Activated T-helper 17 cell treated with anti-CD3 and anti-CD28 coated beads, Interleukin-2, amount 50 U/mL, for 72 hours (primary cell): ENCODE data around the gene ARHGAP26. TPM values are rescaled to one million over a fixed set of nuclear protein-coding genes. Genes with fewer than 3 reads are reported as not detected.

Experiments used
- ATAC-seq: fragments of 150-1000 bp; cut with Tn5 transposase; replicated peaks from 2 replicates; pipeline ENCODE4 v1.10.0; 2021; ENCODE audit warnings: mild to moderate bottlenecking, moderate library complexity
- H3K27ac Mint-ChIP-seq: one replicate; pipeline ENCODE4 v1.8.0; 2022; ENCODE audit warnings: mixed read lengths
- H3K27me3 Mint-ChIP-seq: one replicate; pipeline ENCODE4 v1.8.0; 2022; ENCODE audit warnings: mixed read lengths
- H3K36me3 Mint-ChIP-seq: one replicate; pipeline ENCODE4 v1.8.0; 2022; ENCODE audit warnings: low read depth, mild to moderate bottlenecking, mixed read lengths
- H3K4me1 Mint-ChIP-seq: one replicate; pipeline ENCODE4 v1.8.0; 2022; ENCODE audit warnings: mixed read lengths
- H3K4me3 Mint-ChIP-seq: one replicate; pipeline ENCODE4 v1.8.0; 2022; ENCODE audit warnings: mild to moderate bottlenecking, mixed read lengths
- H3K9me3 Mint-ChIP-seq: one replicate; pipeline ENCODE4 v1.8.0; 2022; ENCODE audit warnings: mixed read lengths
- total RNA-seq, 2 donors: library from RNA; stranded (reverse); gene quantifications; one replicate each; pipeline ENCODE4 v1.2.3, GENCODE V29; 2022

The ARHGAP26 gene
- total RNA-seq, 2 donors from 2014 or later = 7.8 to 12.0 TPM

DNA sequence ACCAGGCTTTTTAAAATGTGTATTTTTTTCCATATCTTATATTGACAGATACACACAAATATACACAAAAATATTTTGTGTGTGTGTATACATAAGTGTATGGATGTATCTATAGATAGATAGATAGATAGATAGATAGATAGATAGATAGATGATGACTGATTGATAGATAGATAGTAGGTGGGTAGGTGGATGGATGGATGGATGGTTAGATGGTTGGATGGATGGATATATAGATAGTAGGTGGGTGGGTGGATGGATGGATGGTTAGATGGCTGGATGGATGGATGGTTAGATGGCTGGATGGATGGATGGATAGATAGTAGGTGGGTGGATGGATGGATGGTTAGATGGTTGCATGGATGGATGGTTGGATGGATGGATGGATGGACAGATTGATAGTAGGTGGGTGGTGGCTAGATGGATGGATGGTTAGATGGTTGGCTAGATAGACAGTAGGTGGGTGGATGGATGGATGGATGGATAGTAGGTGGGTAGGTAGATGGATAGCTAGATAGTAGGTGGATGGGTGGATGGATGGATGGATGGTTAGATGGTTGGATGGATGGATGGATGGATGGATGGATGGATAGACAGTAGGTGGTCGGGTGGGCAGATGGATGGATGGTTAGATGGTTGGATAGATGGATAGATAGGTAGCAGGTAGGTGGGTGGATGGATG lies 477.1 kb downstream of the ARHGAP26 start:
- Mint-ChIP-seq H3K27ac (no peak overlapping the region), H3K9me3 (peaks cover 21% of the 10 kb centered on the region), H3K4me1 (no peaks in the 10 kb centered on the region), H3K4me3 (no peak overlapping the region), H3K36me3 (no peaks in the 10 kb centered on the region), H3K27me3 (no peaks in the 10 kb centered on the region)
- no peak for ATAC-seq

DNA sequence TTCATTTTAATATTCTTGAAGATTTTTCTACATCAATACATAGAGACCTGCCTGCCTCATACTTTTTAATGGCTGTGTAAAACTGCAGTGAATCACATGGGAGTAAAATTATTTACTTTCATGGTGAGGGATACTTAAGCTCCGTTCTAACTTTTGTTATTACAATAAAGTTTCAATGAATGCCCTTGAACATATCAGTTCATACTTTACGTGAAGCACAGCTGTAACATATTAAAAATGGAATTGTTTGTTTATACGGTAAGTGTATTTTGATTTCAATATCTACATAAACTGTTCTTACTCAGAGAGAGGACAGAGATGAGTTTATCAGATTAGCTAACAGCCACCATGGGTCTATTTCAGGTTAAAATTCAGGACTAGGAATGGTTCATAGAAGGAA lies 478.2 kb downstream of the ARHGAP26 start:
- H3K9me3 Mint-ChIP-seq = peaks cover 21% of the 10 kb centered on the region
- H3K27me3 Mint-ChIP-seq = no peaks in the 10 kb centered on the region
- H3K4me3 Mint-ChIP-seq = no peak overlapping the region
- H3K4me1 Mint-ChIP-seq = no peaks in the 10 kb centered on the region
- no peaks in the 10 kb centered on the region for H3K36me3 Mint-ChIP-seq
- H3K27ac Mint-ChIP-seq = no peak overlapping the region
- no peak for ATAC-seq

DNA sequence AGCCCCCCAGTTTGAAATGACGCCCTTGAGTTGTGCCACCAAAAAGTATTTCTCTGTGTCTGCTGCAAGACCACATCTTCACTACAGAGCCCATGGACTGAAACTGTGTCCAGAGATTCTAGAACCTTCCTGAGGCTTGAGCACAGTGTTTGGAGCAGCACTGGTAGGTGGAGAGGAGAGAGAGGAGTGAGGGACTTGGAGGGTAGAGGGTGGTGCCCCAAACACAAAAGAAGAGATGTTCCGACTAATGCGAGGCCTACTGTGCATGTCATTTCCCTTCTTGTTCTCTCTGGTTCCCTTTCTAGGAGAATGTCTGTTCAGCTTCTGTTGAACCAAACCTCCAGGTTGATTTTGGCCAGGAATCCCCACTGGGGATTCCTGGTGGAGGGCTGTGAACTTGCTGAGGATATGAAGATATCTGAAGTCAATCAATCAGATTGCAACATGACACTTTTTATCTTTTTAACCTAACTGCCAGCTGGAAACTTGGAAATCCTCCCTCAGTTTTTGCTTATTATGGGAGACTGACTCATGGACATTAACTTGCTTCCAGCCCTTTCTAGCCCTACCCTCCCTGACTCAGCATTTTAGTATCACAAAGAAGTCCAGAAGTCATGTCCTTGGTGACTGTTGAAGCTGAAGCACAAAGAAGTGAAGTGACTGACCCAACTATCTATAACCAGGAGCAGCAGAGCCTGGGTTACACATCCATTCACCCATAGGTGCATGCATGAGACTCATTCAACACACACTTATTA lies 478.8 kb downstream of the ARHGAP26 start:
- Mint-ChIP-seq H3K27ac (no peak overlapping the region), H3K4me1 (no peaks in the 10 kb centered on the region), H3K36me3 (no peaks in the 10 kb centered on the region), H3K9me3 (peaks cover 21% of the 10 kb centered on the region), H3K27me3 (no peaks in the 10 kb centered on the region), H3K4me3 (no peak overlapping the region)
- no peak for ATAC-seq

DNA sequence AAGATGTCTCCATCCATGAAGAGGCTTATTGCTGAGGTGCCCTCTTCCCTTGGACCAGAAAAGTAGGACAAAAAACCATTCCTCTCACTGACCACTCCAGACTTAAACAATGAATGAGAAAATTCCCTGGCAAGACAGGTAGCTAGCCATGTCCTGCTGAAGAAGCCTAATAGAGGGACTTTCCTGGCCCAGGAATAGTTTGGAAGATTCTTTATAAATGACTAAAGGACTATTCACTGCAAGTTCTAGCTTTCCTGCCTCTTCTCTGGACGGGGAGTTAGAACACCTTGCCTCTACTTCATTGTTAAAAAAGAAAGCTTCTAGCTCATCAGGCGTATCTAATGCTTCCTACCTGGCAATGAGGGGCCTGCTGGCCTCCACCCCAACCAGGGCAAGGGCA lies 479.7 kb downstream of the ARHGAP26 start:
- Mint-ChIP-seq H3K27me3 (no peaks in the 10 kb centered on the region), H3K9me3 (peaks cover 14% of the 10 kb centered on the region), H3K4me1 (no peaks in the 10 kb centered on the region), H3K27ac (no peak overlapping the region), H3K4me3 (no peak overlapping the region), H3K36me3 (no peaks in the 10 kb centered on the region)
- ATAC-seq = no peak

DNA sequence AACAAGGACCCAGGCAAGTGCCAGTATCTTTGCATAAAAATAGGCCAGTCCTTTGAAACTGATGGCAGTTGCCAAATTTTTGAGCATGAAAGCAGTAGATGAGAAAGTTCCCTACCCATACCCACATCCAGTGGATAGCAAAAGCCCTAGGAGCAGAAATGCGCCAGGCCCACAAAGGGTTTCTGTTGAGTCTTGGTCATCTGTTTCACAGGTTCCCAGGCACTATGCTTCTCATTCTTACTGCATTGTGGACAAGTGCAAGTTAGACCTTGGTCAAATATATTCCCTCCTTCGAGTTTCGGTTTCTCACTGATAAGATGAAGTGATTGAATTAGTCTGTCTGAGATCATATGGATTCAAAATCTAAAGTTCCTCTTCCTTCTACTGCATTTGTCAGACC lies 481.0 kb downstream of the ARHGAP26 start:
- Mint-ChIP-seq H3K36me3 (no peaks in the 10 kb centered on the region), H3K9me3 (peaks cover 6% of the 10 kb centered on the region), H3K4me3 (no peak overlapping the region), H3K4me1 (no peaks in the 10 kb centered on the region), H3K27ac (no peak overlapping the region), H3K27me3 (no peaks in the 10 kb centered on the region)
- no peak for ATAC-seq

DNA sequence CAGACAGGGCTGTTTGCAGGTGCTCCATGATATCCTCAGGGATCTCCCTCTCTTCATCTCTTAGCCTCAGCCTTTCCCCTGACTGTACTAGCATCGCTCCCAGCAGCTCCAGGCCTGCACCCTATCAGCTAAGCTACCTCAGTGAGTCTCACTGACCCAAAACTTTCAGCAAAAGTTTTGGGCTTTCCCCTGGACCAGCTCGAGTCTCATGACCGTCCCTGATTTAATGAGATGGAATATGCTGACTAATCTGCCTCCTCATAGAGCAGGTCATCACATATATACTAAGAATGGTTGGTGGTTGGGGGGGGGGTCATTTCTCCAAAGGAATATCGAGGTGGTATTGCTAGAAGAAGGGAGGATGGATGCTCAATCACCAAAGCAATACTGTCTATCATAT lies 481.8 kb downstream of the ARHGAP26 start:
- Mint-ChIP-seq H3K36me3 (no peaks in the 10 kb centered on the region), H3K27me3 (no peaks in the 10 kb centered on the region), H3K4me1 (no peaks in the 10 kb centered on the region), H3K4me3 (no peak overlapping the region), H3K27ac (no peak overlapping the region), H3K9me3 (peaks cover 6% of the 10 kb centered on the region)
- ATAC-seq = no peak

DNA sequence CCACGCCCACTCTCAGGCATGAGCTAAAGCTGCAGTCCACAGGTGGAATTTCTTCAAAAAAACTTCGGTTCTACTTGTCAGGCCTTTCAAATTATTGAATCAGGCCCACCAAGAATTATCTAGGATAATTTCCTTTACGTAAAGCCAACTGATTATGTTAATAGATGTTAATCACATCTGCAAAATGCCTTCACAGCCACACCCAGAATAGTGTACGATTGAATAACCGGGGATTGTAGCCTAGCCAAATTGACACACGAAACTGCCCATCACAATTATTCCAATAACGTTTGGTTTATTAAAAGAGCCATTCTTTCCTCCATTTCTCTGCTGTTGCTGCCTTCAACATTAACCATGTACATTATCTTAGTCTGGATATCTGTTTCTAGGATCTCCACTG lies 484.6 kb downstream of the ARHGAP26 start:
- Mint-ChIP-seq H3K9me3 (no peaks in the 10 kb centered on the region), H3K27me3 (no peaks in the 10 kb centered on the region), H3K36me3 (no peaks in the 10 kb centered on the region), H3K4me1 (no peaks in the 10 kb centered on the region), H3K27ac (no peak overlapping the region), H3K4me3 (no peak overlapping the region)
- no peak for ATAC-seq

DNA sequence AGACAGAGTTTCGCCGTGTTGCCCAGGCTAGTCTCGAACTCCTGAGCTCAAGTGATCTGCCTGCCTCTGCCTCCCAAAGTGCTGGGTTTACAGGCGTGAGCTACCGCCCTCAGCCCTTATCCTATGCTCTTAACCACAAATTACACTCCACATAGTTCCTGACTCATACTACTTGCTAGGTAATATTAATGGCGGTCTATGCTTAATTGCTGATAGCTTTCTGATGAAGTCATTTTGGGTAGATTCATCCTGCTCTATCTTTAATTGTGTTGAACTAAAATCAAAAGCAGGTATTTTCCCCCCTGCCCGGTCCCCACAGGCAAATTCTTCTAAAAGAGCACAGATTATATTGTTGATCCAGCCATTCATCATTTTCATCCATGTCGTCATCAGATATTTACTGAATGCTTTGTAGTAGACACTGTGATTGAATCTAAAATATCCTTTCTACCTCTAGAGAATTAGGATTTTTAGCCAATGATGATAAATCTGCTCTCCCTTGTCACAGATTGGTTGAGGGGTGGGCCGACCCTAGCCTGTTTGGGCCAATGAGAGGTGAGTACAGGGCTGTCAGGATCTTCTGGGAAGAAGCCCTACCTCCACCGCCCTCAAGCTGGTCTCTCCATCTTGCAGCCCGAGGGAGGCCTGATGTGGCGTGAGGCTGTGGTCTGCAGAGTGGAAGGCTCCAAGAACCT lies 488.5 kb downstream of the ARHGAP26 start:
- Mint-ChIP-seq H3K27me3 (no peaks in the 10 kb centered on the region), H3K9me3 (no peaks in the 10 kb centered on the region), H3K36me3 (no peaks in the 10 kb centered on the region), H3K27ac (no peak overlapping the region), H3K4me1 (no peaks in the 10 kb centered on the region), H3K4me3 (no peak overlapping the region)
- no peak for ATAC-seq

DNA sequence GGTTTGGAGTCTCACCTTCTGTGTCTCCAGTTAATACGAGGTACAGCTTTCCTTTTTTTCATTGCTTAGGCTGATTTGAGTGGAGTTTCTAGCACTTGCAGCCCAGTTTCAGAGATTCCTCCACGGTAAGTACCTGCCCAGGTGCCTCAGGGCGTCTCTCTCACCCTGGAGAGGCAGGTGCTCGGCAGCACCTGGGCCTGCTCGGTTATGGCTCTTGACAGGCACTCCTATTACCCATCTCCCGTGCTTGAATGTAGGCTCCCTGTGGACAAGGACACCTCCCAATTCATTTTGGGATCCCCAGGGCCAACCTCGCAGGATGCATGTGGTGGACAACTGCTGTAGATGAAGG lies 489.1 kb downstream of the ARHGAP26 start:
- Mint-ChIP-seq H3K36me3 (no peaks in the 10 kb centered on the region), H3K4me3 (no peak overlapping the region), H3K9me3 (no peaks in the 10 kb centered on the region), H3K27ac (no peak overlapping the region), H3K4me1 (no peaks in the 10 kb centered on the region), H3K27me3 (no peaks in the 10 kb centered on the region)
- no peak for ATAC-seq

DNA sequence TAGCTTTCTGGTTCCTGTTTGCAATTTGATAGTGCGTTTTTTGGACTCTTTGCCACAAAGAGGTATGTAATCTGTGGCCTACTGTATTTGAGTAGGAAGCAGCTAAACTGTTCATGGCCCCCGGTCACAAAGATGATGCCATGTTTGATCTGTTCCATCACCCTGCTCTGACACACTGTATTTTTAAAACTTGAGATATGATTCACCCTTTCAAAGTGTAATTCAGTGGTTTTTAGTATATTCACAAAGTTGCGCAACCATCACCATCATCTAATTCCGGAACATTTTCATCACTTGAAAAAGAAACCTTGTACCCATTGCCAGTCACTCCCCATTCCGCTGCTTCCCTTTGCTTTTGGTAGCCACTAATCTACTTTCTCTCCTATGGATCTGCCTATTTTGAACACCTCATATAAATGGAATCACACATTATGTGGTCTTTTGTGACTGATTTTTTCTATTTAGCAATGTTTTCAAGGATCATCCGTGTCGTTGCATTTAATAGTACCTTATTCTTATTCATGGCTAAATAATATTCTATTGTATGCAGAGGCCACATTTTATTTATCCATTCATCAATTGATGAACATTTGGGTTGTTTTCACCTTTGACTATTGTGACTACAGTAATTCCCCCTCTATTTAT lies 491.7 kb downstream of the ARHGAP26 start:
- ATAC-seq = peak; percentile 82
- Mint-ChIP-seq H3K27me3 (no peaks in the 10 kb centered on the region), H3K36me3 (no peaks in the 10 kb centered on the region), H3K4me1 (no peaks in the 10 kb centered on the region), H3K9me3 (peaks cover 4% of the 10 kb centered on the region), H3K27ac (peak overlapping the region; percentile 1), H3K4me3 (no peak overlapping the region)

DNA sequence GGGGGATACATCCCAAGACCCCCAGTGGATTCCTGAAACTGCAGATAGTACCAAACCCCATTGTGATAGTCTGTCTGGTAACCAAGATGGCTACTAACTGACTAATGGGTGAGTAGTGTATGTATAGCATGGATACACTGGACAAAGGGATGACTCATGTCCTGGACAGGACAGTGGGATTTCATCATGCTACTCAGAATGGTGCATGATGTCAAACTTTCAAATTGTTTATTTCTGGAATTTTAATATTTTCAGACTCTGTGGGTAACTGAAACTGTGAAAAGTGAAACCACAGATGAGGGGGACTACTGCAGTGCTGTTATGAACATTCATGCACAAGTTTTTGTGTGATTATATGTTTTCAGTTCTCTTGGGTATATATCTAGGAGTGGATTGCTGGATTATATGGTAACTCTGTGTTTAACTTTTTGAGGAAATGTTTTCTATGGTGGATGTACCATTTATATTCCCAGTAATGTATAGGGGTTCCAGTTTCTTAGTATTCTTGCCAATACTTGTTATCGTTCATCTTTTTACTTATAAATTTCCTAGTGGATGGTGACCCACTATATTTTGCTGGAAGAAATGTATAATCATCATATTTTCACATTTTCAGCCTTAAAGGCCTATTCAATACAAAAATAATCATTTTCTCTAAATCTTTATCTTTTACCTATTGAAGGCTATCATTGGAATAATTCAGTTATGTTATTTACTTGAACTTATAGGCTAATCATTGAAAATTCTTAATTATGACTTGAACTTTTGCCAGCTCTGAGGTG lies 492.4 kb downstream of the ARHGAP26 start:
- Mint-ChIP-seq H3K36me3 (no peaks in the 10 kb centered on the region), H3K27me3 (no peaks in the 10 kb centered on the region), H3K9me3 (peaks cover 5% of the 10 kb centered on the region), H3K27ac (peak overlapping the region; percentile 1), H3K4me1 (no peaks in the 10 kb centered on the region), H3K4me3 (no peak overlapping the region)
- peak; percentile 84 for ATAC-seq

DNA sequence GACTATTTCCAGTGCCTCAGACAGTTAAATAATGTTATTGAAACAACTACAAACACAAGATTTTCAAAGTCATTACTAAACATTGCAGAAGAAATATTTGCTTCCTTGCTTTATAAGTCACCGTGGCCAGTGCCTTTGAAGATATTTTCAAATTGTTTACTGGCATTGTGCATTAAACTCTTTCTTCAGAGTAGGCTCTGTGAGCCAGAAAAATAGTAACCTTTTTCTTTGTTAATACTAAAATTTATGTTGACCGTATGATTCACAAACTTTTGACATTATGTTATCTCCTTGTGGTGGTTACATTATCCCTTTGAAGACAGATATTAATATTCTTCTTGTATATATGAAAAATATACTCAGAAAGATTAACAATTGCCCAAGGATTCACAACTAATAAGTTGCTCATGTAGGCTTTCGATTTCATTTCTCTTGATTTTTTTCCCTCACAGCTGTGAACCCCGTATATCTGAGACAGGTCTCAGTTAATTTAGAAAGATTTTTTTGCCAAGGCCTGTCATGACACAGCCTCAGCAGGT lies 493.2 kb downstream of the ARHGAP26 start:
- ATAC-seq = no peak

DNA sequence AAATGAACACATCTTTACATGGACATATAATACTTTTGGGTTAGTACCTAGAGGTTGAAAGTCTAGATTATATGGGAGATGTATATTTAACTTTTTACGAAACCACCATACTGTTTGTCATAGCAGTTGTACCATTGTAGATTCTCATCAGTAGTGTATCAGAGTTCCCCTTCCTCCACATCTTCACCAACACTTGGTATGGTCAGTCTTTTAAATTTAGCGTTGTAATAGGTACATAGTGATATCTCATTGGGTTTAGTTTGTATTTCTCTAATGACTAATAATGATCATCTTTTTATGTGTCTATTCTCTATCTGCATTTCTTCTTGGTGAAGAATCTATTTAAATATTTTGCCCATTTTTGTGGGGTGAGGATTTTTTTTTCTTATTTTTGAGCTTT lies 495.8 kb downstream of the ARHGAP26 start:
- H3K27me3 Mint-ChIP-seq = no peaks in the 10 kb centered on the region
- no peak overlapping the region for H3K4me3 Mint-ChIP-seq
- ATAC-seq = no peak
- H3K9me3 Mint-ChIP-seq = peaks cover 16% of the 10 kb centered on the region
- H3K27ac Mint-ChIP-seq = no peak overlapping the region
- no peaks in the 10 kb centered on the region for H3K4me1 Mint-ChIP-seq
- no peaks in the 10 kb centered on the region for H3K36me3 Mint-ChIP-seq

More for the DNA sequence above, 493.2 kb downstream of the ARHGAP26 start:
- Mint-ChIP-seq H3K4me1 (no peaks in the 10 kb centered on the region), H3K27me3 (no peaks in the 10 kb centered on the region), H3K27ac (no peak overlapping the region), H3K4me3 (no peak overlapping the region), H3K9me3 (peaks cover 9% of the 10 kb centered on the region), H3K36me3 (no peaks in the 10 kb centered on the region)

DNA sequence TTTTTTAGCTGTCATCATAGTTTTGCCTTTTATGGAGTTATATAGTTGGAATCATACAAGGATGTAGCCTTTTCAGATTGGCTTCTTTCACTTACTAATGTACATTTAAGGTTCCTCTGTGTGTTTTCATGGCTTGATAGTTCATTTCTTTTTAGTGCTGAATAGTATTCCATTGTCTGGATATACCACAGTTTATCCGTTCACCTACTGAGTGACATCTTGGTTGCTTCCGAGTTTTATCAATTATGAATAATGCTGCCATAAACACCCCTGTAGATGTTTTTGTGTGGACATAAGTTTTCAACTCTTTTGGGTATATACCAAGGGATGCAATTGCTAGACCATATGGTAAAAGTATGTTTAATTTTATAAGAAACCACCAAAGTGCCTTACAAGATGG lies 497.0 kb downstream of the ARHGAP26 start:
- Mint-ChIP-seq H3K27me3 (no peaks in the 10 kb centered on the region), H3K9me3 (peaks cover 16% of the 10 kb centered on the region), H3K27ac (no peak overlapping the region), H3K36me3 (no peaks in the 10 kb centered on the region), H3K4me1 (no peaks in the 10 kb centered on the region), H3K4me3 (no peak overlapping the region)
- no peak for ATAC-seq
